T-helper 1 cell treated with Interleukin-12 subunit alpha and Interleukin-12 subunit beta and Interleukin-4 antibody, amounts not matched to agents 30 ng/mL and 1 ng/mL, for 36 hours (primary cell): Measurements from ENCODE around the gene LRRC47. TPM values are rescaled to one million over a fixed set of nuclear protein-coding genes. Genes with fewer than 3 reads are reported as not detected.

ENCODE experiments used
- intact Hi-C: fragments of 100-400 bp; cut with micrococcal nuclease; formaldehyde crosslinking; loops from one replicate; pipeline ENCODE4 v1.15.1; 2024
- total RNA-seq: library from RNA; stranded (reverse); gene quantifications from 2 replicates; pipeline ENCODE4 v1.2.3, GENCODE V29; 2022

The LRRC47 gene
- total RNA-seq, 1 donor from 2014 or later: 43.5 TPM

DNA sequence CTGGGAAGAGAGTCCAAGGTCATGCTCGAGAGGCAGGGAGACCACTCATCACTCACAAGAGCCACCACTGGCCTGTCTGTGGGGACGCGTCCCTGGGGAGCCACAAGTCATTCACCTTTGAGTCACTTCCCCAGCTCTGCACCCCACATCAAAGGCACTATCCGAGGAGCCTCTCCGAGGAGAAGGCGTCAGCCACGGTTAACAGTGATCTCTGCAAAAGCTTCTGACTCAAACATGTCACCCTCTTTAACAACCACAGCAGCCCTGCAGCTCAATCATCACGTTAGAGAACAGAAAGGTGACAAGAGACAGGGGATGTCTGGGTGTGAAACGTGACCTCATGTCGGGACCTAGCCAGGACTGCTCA, 9.0 kb downstream of the LRRC47 start:
- intact Hi-C loops: no loop called here

DNA sequence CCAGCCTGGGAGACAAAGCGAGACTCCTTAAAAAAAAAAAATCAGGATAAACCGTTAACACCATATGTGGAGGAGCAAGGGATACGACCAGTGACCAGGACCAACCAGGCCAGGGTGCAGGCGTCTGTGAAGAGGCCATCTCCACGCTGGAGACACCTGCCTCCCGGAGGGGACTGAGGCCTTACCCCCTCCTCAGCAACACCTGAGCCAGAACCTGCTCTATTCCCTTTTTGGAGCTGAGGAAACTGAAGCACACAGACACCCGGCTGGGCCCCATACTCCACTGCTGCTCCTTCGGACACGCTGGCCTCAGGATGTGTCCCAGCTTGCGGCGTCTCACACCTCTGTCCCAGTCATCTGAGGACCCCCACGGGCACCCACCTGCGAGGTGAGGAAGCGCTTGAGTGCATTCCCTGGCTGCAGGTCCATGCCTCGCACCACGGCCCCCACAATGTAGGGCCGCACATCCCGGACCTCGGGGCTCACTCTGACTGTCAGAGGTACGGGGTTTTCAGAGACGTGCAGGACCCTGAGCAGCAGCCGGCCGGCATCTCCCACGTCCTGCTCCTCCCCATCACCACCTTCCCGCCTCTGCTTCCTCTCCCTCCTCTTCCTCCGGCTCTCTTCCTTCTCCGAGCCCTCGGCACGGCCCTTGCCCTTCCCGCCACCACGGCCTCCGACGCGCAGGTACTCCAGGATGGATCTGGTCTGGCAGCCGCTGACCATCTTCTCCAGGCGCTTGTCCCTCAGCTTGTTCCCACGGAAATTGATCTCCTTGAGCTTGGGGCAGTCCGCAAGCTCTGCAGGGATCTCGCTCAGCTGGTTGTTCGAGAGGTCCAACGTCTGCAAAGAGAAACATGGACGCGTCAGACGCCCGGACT, 9.6 kb downstream of the LRRC47 start:
- intact Hi-C loops: no loop called here

DNA sequence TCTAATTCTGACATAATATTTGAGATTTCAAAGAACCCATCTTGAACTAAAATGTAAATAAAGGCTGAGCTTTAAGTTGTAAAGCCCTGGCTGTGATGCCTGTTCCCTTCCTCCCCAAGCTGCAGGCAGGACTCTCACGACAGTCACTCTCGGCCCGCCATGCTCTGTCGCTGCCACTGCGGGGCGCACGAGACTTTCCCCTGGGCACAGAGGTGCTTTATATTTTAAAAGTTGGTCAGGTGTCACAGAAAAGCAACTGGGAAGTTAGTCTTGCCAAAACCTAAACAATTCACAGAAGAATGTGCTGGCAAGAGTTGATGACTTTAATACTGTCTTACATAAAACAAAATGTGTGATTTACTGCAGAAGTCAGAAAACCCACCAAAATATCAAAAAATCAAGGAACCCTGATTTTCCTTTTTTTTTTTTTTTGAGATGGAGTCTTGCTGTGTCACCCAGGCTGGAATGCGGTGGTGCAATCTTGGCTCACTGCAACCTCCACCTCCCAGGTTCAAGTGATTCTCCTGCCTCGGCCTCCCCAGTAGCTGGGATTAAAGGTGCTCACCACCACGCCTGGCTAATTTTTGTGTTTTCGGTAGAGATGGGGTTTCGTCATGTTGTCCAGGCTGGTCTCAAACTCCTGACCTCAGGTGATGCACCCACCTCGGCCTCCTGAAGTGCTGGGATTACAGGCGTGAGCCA, 10.7 kb downstream of the LRRC47 start:
- intact Hi-C loops: no loop called here

DNA sequence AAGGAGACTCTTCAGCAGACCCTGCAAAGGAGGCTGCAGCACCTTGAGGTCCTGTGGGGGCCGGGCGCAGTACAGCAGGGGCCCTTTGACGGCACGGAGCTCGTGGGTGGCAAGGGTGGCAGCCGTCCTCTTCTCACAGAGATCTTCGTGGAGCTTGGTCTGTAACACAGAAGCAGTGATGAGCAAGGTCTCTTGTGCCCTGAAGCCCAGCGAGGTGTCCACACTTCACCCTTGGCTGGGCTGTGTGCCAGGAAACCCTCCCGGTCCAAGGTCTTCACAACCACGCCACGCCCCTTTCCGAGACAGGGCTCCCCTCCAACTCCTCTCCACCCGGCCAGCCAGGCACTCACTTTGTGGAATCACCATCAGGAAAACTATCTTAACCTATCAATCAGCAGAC, 11.3 kb downstream of the LRRC47 start:
- intact Hi-C loops: no loop called here

DNA sequence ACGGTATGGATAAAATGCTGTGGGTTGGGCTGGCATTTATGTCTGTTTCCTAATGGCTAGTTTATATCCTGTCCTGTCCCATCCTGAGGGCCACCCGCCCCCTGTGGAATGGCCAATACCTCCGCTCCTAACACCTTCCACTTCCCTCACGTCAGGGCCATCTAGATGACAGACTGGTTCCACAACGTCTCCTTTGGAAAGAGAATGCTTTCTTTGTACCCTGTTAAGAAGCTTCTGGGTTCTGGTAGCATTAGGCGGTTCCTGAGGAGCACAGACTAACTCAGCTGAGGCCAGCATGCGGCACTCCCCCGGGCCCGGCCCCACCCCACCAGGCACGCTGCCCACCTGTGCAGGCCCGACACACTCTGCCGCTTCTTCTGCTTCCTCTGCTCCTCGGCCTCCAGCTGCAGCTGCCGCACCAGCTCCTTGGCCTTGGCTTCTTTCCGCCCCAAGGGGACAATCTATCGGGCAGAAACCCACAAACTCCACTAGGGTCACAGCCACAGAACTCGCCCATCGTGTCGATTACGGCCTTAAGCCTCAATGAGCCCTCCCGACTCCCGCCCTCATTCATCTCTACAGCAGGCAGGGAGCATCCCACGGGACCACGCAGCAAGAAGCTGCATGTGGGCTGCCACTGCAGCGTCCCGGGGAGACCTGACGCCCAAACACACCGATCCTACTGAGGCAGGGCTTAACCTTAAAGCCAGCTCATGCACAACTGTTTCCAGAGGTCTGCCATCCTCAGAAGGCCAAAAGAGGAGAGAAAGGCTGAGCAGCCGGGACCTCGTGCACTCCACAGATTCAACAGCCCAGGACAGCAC, 12.4 kb downstream of the LRRC47 start:
- intact Hi-C loops: no loop called here

DNA sequence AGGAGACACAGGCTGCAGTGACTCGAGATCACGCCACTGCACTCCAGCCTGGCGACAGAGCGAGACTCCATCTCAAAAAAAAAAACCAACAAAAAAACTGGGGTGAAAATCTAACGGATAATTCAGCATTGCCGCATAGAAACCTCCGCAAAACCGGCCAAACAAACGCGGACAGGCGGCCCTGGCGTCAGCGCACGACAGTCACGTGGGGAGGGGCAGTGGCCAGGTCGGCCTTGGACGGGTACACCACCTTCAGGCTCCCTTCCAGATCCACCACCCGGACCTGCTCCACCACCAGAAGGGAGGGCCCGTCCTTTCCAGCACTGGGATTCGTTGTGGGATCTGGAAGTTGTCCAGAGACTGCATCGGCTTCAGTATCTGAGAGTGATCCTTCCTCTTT, 15.4 kb downstream of the LRRC47 start:
- intact Hi-C loops: no loop called here

DNA sequence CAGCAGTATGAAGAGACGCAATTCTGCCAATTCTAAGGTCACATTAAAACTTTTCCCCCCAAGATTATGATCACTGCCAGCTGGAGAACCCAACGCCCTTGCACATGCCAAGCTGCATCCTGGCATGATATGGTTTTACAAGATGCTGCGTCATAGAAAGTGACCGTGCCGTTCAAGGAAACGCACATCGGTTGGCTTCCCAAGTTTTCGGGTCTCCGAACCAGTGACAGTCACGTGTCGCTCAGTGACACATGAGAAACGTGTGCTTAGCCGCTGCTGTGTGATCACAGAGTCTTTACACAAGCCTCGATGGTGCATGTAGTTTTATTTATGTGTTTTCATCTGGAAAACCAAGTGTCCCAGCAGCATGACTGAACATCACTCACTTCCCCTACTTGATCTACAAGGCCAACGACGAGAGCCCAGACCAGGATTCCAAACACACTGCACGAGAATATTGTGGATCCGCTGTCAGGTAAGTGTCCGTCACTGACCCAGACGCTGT, 16.3 kb downstream of the LRRC47 start:
- intact Hi-C loops: no loop called here

DNA sequence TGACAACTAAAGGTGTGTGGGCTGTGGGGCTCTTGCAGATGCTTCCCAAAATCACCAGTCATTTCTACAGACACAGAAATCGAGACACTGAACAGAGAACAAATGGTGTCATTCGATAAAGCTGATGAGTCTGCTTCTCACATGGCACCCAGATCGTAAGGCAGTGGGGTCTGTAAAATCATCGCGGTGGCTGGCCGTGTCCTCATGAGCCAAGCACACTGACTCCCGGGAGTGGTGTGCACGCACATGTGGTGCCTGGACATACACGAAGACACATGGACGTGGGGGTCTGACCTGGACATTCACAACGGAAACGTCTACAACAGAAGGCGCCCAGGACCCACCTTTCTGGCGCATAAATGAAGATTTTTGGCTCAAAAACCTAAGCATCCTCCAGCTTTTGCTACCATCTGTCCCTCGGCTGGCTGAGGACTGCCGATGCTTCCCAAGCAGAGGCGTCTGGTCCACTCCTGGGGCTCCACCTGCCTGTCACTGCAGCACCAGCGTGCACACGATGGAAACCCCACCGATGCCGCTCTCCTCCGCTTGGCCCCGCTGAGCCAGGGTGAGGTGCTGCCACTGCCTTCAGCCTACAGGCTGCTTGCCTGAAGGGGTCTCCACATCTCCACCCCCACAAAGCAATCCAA, 16.9 kb downstream of the LRRC47 start:
- intact Hi-C loops: no loop called here

DNA sequence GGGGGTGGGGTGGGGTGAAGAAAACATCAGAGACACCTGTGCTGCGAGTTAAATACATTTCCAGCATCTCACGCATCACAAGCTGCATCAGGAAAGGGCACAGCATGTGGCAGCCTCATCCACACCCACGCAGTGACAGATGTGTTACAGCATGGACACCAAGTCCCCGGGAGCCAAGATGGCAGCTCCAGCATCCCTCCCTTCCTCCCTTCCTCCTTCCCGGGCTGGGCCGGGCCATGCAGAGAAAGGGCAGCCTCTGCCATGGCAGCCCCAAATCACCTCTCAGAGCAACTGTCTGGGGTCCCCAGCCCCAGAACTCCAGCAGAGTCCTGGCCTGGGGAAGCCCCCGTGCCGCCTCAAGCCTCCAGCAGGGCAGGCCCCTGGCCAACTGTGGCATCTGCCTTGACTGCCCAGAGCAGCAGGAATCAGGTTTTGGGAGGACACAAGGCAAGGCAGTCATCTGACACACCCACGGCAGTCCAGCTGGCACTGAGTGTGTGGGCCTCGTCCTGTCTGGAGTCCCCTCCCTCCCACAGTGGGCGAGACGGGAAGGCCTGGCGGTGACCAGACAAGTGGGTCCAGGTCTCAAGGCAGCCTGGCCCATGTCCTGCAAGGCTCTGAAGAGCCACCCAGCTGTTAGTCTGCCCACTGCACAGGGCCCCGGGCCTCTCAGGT, 17.6 kb downstream of the LRRC47 start:
- intact Hi-C loops: no loop called here

DNA sequence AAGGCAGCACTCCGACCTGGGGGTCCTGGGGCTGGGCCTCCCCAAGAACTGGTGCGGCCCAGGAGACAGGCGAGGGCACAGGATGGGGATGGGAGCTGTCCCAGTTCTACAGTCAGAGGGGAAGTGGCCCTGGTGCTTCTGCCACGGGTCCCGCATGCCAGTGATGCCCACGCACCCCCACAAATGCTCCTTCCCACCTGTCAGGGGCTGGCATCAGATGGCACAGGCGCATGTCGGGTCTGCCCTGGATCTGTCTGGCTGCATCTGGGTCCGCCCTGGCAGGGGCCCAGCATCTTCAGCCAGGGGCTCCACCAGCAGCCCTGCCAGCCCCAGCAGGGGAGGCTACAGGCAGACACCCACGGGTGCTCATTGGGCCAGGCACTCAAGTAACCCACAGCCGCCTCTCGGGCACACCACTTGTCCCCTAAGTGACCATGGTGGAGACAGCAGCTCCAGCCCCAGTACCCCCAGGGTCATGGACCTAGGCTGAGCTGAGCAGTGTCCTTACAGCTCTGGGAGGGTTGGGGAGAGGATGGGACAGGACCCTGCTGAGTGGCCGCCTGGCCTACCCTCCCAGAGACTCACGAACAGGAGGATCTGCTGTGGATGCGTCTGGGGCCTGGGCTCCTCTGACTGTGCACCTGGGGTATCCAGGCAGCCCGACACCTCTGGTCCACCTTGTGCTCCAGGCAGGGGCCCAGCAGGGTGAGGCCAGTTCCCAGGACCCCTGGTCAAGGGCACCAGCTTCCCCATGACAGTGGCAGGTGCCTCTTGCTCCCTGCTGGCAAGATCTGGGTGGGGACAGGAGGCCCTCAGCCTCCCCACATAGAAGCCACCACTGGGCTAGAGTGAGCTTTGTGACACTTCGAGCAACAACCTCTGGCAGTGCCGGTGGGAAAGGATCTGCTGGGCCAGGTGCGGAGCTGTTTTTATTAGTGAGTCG, 18.4 kb downstream of the LRRC47 start:
- intact Hi-C loops: no loop called here

DNA sequence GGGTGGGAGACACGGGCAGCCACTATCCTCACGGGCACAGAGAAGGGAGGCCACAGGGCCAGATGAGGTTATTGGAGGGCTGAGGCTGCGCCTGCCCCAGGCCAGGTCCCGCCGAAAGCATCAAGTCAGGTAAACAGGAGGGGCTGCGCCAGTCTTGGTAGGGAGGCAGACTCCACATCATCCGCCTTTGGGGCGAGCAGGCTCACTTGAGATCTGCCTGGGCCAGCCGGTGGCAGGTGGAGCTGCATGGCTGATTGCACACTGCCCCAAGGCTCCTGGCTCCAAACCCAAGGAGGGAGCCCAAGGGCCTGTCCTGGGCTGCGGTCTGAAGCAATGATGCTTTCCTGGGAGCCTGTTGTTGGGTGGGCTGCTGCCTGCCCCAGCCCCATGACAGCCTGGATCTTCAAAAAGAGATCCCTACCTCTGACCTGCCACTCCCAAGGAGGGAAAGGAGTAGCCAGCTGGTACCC, 19.2 kb downstream of the LRRC47 start:
- intact Hi-C loops: no loop called here

DNA sequence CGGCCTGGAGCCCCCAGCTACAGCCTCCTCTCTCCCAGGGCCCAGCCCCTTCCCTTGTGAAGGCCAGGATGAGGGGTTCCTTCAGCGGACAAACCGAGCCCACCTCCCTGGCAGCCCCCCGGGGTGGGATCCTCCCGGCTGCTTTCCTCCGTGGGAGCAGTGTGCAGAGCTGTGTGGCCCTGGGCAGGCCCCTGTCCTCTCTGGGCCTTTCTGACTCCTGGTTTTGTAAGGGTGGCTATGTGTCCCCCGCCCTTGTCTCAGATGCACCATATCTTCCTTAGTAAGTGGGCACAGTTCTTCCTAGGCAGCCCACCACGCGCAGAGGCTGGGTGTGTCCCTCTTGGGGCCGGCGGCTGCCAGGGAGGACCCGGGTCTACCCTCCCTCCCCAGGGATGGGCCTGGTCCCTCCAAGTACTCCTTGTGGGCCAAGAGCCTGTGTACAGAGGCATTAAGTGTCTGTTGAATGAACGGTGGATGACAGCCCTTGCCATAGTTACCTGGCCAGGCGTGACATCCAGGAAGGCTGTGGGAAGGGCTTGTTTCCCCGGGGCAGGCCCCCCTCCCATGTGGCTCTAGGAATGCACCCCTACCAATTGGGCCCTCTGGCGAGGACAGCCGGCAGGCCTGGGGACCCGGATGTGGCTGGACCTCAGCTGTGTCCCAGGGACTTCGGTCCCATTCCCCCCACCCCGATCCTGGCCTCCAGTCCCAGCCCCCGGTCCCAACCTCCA, 19.9 kb downstream of the LRRC47 start:
- intact Hi-C loops: loop anchor here (1.0 kb wide), 2 partner anchors 20 to 25 kb away; partner anchors contain the start of gene LRRC47

DNA sequence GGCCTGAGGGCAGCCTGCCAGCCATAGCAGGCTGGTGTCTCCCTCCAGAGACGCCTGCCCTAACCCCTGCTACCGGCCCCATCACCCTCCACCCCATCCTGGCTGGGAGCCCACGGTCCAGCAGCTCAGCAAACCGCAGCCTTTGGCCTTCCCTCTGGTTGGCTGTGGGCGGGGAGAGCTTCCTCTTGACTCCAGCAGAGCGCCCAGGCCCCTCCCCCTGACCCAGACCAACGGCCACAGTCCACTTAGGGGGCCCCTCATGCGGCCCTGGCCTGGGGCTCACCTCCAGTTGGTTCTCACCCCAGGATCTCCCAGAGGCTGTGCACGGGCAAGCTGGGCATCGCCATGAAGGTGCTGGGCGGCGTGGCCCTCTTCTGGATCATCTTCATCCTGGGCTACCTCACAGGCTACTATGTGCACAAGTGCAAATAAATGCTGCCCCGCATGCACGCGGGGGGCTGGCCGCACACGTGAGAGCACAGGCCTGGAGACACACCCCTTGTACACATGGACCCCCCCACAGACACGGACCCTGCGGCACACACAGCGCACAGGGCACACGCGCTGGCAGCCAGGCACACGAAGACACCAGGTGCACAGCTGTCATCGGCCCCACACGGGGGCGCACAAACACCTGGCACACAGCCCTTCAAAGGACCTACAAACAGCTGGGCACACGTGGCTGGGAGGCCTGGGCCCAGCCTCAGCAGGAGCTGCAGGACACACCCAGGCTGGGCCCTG, 20.6 kb downstream of the LRRC47 start:
- intact Hi-C loops: loop anchor here (1.0 kb wide), 2 partner anchors 21 to 26 kb away; partner anchors contain the start of gene LRRC47

DNA sequence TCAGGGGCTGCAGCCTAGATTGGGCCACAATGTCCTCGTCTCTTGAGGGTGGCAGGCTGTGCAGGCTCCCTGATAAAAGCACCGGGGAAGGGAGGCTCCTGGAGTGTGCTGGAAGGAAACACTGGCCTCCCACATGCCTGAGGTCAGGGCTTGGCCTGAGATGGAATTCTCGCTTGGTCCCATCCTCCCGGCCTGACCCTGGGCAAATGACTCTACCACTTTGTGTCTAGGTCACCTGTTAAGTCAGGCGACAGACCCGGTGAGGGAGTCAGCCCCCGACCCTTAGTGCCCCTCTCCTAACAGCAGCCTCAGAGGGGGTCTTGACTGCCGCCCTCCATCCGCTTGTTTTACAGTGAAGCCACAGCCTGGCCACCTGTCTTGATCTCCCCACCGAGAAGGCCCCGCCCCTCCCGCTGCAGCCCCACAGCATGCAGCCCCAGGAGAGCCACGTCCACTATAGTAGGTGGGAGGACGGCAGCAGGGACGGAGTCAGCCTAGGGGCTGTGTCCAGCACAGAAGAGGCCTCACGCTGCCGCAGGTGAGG, 21.3 kb downstream of the LRRC47 start:
- intact Hi-C loops: no loop called here

DNA sequence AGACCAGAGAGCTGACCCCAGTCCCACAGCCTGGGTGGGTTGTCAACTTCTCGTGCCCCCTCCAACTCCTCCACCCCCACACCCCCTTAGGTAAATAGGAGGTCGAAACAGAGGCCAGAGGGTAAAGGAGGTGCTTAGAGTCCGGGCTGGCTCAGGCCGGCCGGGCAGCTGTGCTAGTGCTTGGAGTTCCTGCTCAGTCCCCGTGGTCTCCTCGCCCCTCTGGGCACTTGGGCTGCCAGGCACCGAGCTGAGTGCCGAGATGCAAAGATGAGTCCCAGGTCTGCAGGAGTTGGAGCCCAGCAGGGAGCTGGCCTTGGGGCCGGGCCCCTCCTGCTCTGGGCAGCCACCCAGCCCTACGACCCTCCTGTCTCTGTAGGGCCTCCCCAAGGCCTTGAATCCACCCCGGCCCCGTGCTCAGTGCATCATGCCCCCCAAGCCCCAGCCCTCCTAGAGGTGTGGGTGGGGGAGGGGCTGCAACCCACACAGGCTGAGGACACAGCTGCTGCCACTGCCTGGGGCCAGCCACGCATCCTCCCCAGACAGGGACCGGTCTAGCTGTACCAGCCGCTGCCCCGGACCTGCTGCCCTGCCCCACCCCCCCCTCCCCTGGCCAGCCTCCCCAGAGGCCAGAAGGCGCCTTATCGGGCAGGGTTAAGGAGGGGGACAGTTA, 21.9 kb downstream of the LRRC47 start:
- intact Hi-C loops: no loop called here

DNA sequence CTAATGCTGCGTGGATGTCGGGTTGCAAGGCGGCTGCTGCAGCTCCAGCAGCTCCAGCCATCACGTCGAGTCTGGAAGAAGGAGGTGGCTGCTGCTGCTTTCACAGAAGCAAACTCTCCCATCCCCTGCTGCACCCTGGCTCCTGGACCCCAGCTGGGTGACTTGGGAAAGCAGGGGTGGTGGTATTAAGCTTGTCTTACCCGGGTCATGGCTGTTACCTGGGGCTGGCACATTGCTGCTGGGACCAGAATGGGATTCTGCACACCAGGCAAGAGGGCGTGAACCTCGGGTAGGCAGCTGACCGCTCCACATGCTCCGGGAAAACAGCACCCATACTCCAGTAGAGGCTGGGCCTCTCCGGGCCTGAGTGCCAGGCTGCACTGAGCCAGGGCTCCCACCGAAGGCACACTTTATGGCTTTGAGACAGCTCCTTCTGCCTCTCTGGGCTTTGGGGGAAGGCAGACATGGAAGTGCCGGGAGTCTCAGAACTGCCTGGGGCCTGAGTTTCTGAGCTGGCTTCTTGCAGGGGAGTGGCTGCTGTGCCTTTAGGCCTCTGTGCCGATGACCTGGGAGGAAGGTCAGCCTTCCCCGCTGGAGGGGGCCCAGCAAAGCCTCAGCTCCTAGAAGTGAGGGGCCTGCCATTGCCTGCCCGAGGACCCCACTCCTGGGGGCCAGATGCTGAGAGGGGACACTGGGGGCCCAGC, 22.6 kb downstream of the LRRC47 start:
- intact Hi-C loops: loop anchor here (2.0 kb wide), 1 partner anchor 149 kb away; the partner anchor contains the start of gene TPRG1L
